ENCODE results near the gene DPEP3.

- no peak for TF ChIP-seq CTCF (IDR thresholded peaks at IDR 0.05; ENCODE audit: insufficient read depth, low read length, poor library complexity, severe bottlenecking)
- TF ChIP-seq EZH2phosphoT487 (conservative IDR thresholded peaks at IDR 0.05; ENCODE audit: low read length), result no peak
Observed at GRCh38 chr16:67968400-67969253, 11.7 kb downstream of the DPEP3 start, which contains the start of gene SLC12A4.
